ENCODE data around the gene SERINC4. TPM values are rescaled to one million over a fixed set of nuclear protein-coding genes. Genes with fewer than 3 reads are reported as not detected.

Gene SERINC4
- total RNA-seq, 2 donors from 2014 or later: not detected

MicroRNAs within 50 kb of the gene (microRNA counts, 767-probe panel; counts per million panel counts)
- 0 to 736 counts per million in 2 donors for microRNA hsa-miR-1282

Small RNA genes within 50 kb of the gene (microRNA-seq; reads per million reads assigned to microRNA genes)
- gene MIR1282 (ENCODE audit: borderline number of aligned reads in 2 of 2, borderline replicate concordance in 2 of 2): 0 reads per million in 2 donors

Small RNA genes within 50 kb of the gene (small RNA-seq; reads per million reads assigned to genes)
- gene MIR1282: not detected

Other genes starting within 250 kb of the SERINC4 start
- gene PPIP5K1, start 210.0 kb downstream of the SERINC4 start, total RNA-seq: 10 to 100 TPM; 22.1 to 27.0 TPM
- gene CKMT1B, start 206.2 kb downstream of the SERINC4 start, total RNA-seq: 10 to 100 TPM in 1 of 2 donors, 1 to 10 TPM in 1; 5.9 to 13.5 TPM
- gene STRC, start 181.4 kb downstream of the SERINC4 start, total RNA-seq: under 1 TPM in 1 of 2 donors, not detected in 1; 0.66 TPM
- gene CATSPER2, start 151.4 kb downstream of the SERINC4 start, total RNA-seq: 10 to 100 TPM in 1 of 2 donors, 1 to 10 TPM in 1; 8.3 to 16.2 TPM
- 1 to 10 TPM in 1 of 2 donors, not detected in 1; 2.6 TPM for gene CKMT1A, start 106.4 kb downstream of the SERINC4 start, total RNA-seq
- 10 to 100 TPM; 80.7 to 89.3 TPM for gene PDIA3, start 53.8 kb downstream of the SERINC4 start, total RNA-seq
- gene ELL3, start 23.3 kb downstream of the SERINC4 start, total RNA-seq: 10 to 100 TPM in 1 of 2 donors, 1 to 10 TPM in 1; 4.9 to 29.1 TPM
- gene SERF2, start 7.9 kb downstream of the SERINC4 start, total RNA-seq: 100 to 1,000 TPM; 190 to 818 TPM
- gene HYPK, start 379 bp upstream of the SERINC4 start, total RNA-seq: 10 to 100 TPM; 13.2 to 52.9 TPM
- 1 to 10 TPM; 1.6 to 9.9 TPM for gene MFAP1, start 24.5 kb upstream of the SERINC4 start, total RNA-seq
- 1 to 10 TPM; 6.2 to 6.9 TPM for gene WDR76, start 26.8 kb upstream of the SERINC4 start, total RNA-seq

All from body of pancreas (tissue), 4 donors.